Kidney glomerular epithelial cell (primary cell): ENCODE results near the gene ZG16.
"Not testable (repeated sequence)": the region's sequence is repeated elsewhere in the genome, so short reads cannot be mapped to it uniquely, and the experiment has no call there.

ENCODE experiments used
- DNase-seq: peaks from one replicate; lab custom pipeline; 2025; lab: John Stamatoyannopoulos, UW

Gene ZG16

DNA sequence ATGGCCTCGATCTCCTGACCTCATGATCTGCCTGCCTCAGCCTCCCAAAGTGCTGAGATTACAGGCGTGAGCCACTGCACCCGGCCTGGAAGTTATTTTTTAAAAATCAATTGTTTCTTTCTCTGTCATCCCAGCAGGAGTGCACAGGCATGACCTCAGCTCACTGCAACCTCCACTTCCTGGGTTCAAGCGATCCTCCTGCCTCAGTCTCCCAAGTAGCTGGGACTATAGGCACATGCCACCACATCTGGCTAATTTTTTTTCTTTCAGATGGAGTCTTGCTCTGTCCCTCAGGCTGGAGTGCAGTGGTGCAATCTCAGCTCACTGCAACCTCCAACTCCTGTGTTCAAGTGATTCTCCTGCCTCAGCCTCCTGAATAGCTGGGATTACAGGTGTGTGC is 9.1 kb downstream of the ZG16 start:
- not testable (repeated sequence) for DNase-seq

GRCh38 chr16:29789775-29790182 is 11.7 kb downstream of the ZG16 start:
- DNase-seq: peak; percentile 42

GRCh38 chr16:29790183-29790948 is 12.3 kb downstream of the ZG16 start, which contains the start of gene KIF22:
Gene KIF22, plus strand, starts transcription at chr16:29790751. Its CDS starts 9 bp downstream, at chr16:29790760.
- peak; percentile 95 for DNase-seq

- DNase-seq: peak; percentile 9
Measured at GRCh38 chr16:29790949-29791844, 13.1 kb downstream of the ZG16 start.

GRCh38 chr16:29791845-29792807 is 14.1 kb downstream of the ZG16 start:
- DNase-seq: no peak

DNA sequence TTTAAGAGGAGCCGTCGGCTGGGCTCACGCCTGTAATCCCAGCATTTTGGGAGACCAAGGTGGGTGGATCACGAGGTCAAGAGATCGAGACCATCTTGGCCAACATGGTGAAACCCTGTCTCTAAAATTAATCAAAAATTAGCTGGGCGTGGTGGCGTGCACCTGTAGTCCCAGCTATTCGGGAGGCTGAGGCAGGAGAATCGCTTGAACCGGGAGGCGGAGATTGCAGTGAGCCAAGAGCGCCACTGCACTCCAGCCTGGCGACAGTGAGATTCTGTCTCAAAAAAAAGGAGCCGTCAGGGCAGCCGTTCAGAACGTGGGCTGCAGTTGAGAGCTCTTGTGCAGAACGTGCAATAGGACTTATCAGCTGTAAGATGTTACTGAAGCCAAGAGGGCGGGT is 15.1 kb downstream of the ZG16 start:
- DNase-seq: not testable (repeated sequence)

DNA sequence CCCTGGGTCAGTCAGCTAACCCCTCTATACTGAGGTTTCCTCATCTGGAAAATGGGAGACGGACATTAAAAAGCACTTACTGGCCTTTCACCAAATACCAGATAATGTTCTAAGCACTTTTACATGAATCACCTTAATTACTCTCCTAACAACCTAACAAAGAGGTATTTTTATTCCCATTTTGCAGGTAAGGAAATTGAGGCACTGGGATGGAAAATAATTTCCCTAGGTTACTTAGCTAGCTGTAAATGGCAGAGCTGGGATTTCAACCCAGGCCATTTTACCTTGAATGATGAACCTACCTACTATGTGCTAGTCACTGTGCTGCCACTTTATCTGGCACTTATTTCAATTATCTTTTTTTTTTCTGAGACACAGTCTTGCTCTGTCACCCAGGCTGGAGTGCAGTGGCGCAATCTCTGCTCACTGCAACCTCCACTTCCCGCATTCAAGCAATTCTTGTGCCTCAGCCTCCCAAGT is 16.2 kb downstream of the ZG16 start:
- DNase-seq: no peak

DNA sequence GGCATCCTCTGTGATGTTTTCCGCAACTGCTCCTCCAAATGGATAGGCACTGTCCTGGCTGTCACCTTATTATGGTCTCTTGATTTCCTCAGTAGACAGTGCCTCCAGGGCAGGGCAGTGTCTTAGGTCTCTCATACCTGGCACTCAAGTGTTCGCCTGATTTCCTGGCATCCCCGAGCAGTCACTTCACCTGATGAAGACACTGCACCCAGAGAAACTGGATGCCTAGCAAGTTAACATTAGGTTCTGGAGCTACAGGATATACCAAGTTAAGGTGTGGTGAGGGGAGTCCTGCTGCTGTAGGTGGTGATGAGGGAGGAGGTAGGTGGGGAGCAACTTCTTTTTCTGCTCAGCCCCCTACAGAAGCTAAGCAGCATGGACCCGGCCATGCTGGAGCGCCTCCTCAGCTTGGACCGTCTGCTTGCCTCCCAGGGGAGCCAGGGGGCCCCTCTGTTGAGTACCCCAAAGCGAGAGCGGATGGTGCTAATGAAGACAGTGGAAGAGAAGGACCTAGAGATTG is 24.4 kb downstream of the ZG16 start:
- no peak for DNase-seq

GRCh38 chr16:29804020-29804419 is 26.0 kb downstream of the ZG16 start:
- DNase-seq: no peak

DNA sequence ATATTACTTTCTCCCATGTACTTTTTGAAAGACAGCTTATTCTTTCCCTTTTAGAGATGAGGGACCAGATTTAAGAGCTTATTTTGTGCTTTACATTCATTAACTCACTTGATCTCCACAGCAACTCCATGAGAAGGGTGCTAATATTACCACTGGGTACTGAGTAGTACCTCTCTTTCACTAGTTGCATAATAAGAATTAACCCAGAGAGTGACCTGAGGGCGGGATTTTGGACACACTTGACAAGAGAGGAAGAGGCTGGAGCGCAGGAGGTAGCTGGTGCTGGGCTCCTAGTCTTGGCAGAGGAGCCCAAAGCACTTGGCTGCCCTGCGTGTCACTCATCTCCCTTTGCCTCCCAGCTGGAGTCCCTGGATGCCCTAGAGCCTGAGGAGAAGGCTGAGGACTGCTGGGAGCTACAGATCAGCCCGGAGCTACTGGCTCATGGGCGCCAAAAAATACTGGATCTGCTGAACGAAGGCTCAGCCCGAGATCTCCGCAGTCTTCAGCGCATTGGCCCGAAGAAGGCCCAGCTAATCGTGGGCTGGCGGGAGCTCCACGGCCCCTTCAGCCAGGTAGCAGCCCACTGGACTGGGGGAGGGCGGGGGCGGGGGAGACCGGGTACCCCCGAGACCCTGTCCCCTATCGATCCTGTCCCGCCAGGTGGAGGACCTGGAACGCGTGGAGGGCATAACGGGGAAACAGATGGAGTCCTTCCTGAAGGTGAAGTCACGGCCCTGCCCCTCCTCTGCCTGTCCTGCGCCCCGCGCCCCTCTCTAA is 26.6 kb downstream of the ZG16 start:
- no peak for DNase-seq

- DNase-seq: peak; percentile 96
Measured at GRCh38 chr16:29805232-29806098, 27.4 kb downstream of the ZG16 start.

GRCh38 chr16:29806099-29806579 is 28.1 kb downstream of the ZG16 start, which contains the start of gene MAZ:
Gene MAZ, plus strand, starts transcription at chr16:29806529. Its CDS starts 173 bp downstream, at chr16:29806702.
- no peak for DNase-seq

DNA sequence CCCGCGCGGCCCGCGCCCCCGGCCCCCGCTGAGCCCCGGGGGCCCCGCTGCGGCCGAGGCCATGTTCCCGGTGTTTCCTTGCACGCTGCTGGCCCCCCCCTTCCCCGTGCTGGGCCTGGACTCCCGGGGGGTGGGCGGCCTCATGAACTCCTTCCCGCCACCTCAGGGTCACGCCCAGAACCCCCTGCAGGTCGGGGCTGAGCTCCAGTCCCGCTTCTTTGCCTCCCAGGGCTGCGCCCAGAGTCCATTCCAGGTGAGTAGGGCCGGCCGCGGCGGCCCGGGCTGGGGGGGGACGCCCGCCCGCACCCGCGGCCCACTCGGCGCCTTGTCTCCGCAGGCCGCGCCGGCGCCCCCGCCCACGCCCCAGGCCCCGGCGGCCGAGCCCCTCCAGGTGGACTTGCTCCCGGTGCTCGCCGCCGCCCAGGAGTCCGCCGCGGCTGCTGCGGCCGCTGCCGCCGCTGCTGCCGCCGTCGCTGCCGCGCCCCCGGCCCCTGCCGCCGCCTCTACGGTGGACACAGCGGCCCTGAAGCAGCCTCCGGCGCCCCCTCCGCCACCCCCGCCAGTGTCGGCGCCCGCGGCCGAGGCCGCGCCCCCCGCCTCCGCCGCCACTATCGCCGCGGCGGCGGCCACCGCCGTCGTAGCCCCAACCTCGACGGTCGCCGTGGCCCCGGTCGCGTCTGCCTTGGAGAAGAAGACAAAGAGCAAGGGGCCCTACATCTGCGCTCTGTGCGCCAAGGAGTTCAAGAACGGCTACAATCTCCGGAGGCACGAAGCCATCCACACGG is 28.8 kb downstream of the ZG16 start:
- DNase-seq: peak; percentile 50

DNA sequence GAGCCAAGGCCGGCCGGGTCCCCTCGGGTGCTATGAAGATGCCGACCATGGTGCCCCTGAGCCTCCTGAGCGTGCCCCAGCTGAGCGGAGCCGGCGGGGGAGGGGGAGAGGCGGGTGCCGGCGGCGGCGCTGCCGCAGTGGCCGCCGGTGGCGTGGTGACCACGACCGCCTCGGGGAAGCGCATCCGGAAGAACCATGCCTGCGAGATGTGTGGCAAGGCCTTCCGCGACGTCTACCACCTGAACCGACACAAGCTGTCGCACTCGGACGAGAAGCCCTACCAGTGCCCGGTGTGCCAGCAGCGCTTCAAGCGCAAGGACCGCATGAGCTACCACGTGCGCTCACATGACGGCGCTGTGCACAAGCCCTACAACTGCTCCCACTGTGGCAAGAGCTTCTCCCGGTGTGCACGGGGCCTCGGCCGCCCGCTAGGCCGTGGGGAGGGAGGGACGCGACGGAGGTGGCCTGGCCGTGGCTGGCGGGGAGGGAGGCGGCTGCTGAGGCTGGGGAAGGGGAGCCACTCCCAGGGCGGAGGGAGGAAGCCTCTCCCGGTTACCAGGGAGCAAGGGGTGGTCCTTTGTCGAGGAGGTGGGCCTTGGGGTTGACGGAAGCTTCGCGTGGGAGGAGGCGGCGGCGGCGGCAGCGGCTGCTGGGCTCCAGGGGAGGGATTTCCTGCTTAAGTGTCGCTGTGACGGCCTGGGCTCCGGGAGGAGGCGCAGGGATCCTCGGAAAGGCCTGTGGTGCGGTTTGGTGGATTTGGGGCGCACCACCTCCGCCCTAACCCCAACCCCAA is 29.6 kb downstream of the ZG16 start:
- peak; percentile 80 for DNase-seq

DNA sequence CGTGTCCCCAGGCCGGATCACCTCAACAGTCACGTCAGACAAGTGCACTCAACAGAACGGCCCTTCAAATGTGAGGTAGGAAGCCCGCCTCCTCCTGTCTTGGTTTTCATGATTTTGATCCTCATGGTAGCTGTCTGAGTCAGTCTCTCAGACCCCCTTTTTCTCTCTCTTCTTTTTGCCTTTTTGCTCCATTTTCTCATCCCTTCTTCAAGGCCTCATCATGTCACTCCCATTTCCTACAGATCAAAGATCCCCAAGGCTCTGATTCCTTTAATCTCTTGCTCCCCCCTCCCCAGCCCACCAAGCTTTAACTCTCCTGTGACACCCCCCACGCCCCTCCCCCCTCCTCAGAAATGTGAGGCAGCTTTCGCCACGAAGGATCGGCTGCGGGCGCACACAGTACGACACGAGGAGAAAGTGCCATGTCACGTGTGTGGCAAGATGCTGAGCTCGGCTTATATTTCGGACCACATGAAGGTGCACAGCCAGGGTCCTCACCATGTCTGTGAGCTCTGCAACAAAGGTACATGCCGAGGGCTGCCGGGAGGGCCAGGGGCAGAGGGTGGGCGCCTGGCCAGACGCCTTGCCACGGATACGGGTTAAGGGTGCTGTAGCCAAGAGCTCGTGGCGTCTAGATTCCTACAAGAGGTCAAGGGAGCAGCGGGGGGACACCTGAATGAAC is 30.3 kb downstream of the ZG16 start:
- DNase-seq: no peak

GRCh38 chr16:29809031-29809747 is 31.1 kb downstream of the ZG16 start:
- DNase-seq: no peak
